Retinal pigment epithelial cell (primary cell): ENCODE results near the gene SRC.

Experiments
- DNase-seq: peaks from one replicate; pipeline ENCODE4 v3.0.0-alpha.2; 2010; ENCODE audit warnings: low read depth
- H3K4me3 ChIP-seq: 2 replicates; pipeline ENCODE4 v1.5.1; 2011; ENCODE audit warnings: mild to moderate bottlenecking, low read length, control low read depth, moderate library complexity
- TF ChIP-seq, protein P1 (sequence below): conservative IDR thresholded peaks from 2 replicates; pipeline ENCODE4 v1.5.1; 2011; ENCODE audit warnings: low read depth, low read length, control low read depth, inconsistent platforms

SRC gene

GRCh38 chr20:37347891-37348791 is 2.2 kb downstream of the SRC start:
- DNase-seq = no peak
- TF ChIP-seq, protein P1, sequence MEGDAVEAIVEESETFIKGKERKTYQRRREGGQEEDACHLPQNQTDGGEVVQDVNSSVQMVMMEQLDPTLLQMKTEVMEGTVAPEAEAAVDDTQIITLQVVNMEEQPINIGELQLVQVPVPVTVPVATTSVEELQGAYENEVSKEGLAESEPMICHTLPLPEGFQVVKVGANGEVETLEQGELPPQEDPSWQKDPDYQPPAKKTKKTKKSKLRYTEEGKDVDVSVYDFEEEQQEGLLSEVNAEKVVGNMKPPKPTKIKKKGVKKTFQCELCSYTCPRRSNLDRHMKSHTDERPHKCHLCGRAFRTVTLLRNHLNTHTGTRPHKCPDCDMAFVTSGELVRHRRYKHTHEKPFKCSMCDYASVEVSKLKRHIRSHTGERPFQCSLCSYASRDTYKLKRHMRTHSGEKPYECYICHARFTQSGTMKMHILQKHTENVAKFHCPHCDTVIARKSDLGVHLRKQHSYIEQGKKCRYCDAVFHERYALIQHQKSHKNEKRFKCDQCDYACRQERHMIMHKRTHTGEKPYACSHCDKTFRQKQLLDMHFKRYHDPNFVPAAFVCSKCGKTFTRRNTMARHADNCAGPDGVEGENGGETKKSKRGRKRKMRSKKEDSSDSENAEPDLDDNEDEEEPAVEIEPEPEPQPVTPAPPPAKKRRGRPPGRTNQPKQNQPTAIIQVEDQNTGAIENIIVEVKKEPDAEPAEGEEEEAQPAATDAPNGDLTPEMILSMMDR = no peak
- H3K4me3 ChIP-seq = no peak overlapping the region

GRCh38 chr20:37348792-37349516 is 3.0 kb downstream of the SRC start:
- TF ChIP-seq, protein P1 = no peak
- no peak for DNase-seq
- H3K4me3 ChIP-seq = no peak overlapping the region

DNA sequence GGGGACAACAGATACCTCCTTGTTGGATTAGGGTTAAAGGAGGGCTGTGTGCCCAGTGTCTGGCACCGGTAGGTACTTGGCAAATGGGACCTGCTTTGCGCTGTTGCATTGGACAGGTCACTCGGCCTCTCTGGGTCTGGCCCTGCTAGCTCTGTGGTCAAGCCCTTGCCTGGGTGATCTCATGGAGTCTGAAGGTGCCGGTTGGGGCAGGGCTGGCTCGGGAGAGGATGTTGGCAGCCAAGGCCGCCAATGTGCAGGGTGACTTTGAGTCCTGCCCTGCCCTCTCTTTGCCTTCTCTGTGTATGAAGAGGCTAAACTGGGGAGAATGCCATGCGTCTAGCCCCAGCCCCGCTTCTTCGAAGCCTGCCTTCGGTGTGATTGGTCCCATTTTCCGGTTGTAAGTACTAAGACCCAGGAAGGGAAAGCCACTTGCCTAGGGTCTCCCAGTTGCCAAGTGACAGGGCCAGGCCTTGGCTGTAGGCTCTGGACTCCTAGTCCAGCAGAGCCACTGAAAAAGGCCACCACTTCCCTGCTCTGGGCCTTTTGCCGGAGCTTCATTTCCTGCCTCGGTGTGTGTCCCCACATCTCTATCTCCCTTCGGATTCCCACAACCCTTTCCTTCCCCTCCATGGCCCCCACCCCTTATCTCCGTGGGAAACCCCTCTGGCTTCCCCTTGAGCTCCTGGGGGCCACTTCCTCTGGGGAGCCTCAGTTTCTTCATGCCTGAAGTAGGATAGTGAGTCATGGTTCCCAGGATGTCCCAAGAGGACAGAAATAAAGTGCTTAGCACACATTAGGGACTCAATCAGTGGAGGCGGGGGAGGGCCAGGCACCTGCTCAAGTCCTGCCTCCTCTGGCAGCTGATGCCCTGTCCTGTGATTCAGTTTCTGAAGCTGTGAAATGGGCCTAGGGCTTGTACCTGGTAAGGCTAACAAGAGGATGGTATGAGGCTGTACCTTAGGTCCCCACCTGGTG is 3.9 kb downstream of the SRC start:
- TF ChIP-seq, protein P1 = no peak
- DNase-seq = no peak
- no peak overlapping the region for H3K4me3 ChIP-seq

DNA sequence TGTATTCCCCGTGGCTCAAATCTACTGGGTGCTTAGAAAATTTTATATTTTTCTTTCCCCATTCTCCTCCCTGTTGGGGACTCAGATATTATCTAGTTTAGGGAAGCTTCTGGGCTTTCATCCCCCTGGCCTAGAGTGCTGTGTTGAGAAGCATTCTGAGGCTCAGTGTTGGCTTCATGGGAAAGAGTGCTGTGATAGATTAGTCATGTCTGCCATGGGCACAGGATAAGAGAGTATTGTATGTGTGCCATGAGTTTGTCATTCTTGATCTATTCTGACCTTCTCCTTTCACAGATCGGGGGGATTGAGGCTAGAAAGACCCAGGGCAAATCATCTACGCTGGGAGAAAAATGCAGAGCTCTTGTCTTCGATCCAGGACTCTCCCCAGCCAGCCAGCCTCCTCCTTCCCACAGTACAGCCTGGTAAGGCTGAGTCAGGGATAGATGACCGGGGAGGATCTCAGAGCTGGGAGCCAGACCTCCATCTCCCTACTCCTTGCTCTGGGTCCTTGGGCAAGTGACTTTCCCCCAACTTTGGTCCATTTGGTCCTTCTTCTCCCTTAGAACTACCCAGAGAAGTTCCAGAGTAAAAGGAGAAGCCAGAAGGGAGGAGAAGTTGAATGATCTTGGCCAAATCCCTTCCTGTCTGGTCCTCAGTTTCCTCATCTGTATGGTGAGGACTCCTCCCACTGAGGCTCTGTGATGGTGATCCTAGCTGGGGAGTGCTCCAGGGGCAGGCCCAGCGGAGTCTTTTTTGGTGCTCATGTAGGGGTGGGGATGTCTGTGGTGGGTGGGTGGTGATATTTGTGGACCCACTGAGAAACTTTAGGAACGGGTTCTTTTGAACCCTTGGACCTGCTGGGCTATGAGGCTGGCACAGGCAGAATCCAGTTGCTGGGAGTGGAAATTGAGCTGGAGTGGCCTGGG is 5.0 kb downstream of the SRC start:
- TF ChIP-seq, protein P1 = no peak
- no peak for DNase-seq
- H3K4me3 ChIP-seq = no peak overlapping the region

DNA sequence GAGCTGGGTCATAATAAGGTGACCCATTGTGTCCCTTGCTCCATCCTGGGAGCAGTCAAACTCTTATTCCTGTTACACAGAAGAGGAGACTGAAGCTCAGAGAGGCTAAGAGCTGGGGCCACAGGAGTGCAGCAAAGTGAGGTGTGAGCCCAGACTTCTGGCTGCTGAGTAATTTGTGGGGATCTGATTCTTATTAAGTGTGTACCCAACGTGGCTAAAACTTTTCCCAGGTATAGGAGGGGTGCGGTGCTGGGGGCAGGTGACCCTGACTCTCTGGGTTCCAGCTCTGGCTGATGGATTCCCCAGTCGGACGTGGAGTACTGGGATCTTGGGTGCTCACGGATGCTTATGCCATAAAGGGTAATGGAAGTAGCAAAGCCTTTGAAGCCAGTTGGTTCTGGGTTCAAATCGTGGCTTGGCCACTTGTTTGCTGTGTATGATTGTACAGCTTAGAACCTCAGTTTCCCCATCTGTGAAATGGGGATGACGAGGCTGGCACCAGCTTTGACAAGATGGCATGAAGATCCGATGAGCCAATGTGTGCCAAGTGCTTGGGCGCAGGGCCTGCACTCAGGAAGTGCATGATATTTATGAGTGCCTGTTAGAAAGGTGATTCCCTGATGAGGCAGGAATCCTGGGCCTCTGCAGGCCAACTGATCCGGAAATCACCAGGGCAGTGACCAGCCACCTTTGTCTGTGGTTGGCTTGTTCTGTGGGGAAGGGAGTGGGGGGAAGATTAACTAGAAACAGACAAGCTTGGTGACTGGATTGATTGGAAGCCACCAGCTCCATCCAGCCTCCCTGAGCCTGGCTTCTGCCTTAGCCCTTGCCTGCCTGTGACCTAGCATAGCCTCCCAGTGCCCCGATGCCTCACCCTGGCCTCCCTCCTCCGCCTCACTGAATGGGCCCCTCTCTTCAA is 6.0 kb downstream of the SRC start:
- TF ChIP-seq, protein P1 = no peak
- no peak for DNase-seq
- H3K4me3 ChIP-seq = no peak overlapping the region
